ENCODE measurements around the gene RBP3. TPM values are rescaled to one million over a fixed set of nuclear protein-coding genes. Genes with fewer than 3 reads are reported as not detected.

Gene RBP3
- total RNA-seq, 1 experiment from 2014 or later, result not detected

- H3K23me2 ChIP-seq (ENCODE audit: insufficient read length, low read depth, low read length, poor library complexity, severe bottlenecking), result no peaks in the 10 kb centered on the region
- H3K27me3 Mint-ChIP-seq (ENCODE audit: low read depth), result peaks cover 2% of the 10 kb centered on the region; the same call in 1 of the 2 replicates
- H2BK5ac ChIP-seq (ENCODE audit: insufficient read length, low read length), result no peak overlapping the region
- H3K4me1 Mint-ChIP-seq, result no peaks in the 10 kb centered on the region; a peak in 1 of 4 replicates
- DNase-seq, result no peak
- H3K4me1 ChIP-seq (ENCODE audit: insufficient read depth, low read length), result no peaks in the 10 kb centered on the region
- H3K79me2 ChIP-seq (ENCODE audit: insufficient read depth, low read length), result no peaks in the 10 kb centered on the region
- no peak overlapping the region for H3K27ac ChIP-seq (ENCODE audit: insufficient read length, low read depth, low read length)
- TF ChIP-seq CTCF (conservative IDR thresholded peaks at IDR 0.05), result no peak
- no peak overlapping the region for H3K18ac ChIP-seq (ENCODE audit: insufficient read length, low read depth, low read length)
- no peak overlapping the region for H4K91ac ChIP-seq (ENCODE audit: insufficient read length, low read depth, low read length)
- H4K20me1 ChIP-seq (ENCODE audit: control insufficient read depth, insufficient read depth, insufficient read length), result no peaks in the 10 kb centered on the region
- no peak overlapping the region for H3K14ac ChIP-seq (ENCODE audit: insufficient read depth, low read length)
- H3K79me1 ChIP-seq (ENCODE audit: insufficient read depth, low read depth, low read length, poor library complexity, severe bottlenecking), result no peaks in the 10 kb centered on the region
- H2BK15ac ChIP-seq (ENCODE audit: low read depth, low read length), result no peak overlapping the region
- H3K4me3 Mint-ChIP-seq, result no peak overlapping the region
- no peak overlapping the region for H3K9ac ChIP-seq (ENCODE audit: extremely low read depth, insufficient read length, low read length)
- peaks cover 0 to 2% of the 10 kb centered on the region in 2 experiments; a peak in 2 of 5 replicates for H3K9me3 Mint-ChIP-seq
- H3K27ac Mint-ChIP-seq, result no peak overlapping the region
- H3K23ac ChIP-seq (ENCODE audit: insufficient read length, low read depth, low read length), result no peak overlapping the region
- no CpG with 5 or more reads among the region's 4 CpGs for WGBS (ENCODE audit: extremely low coverage, insufficient read length, low lambda C conversion rate)
- H3K4me2 ChIP-seq (ENCODE audit: insufficient read depth, insufficient read length, low read length), result no peak overlapping the region
- no peaks in the 10 kb centered on the region for H3K27me3 ChIP-seq (ENCODE audit: insufficient read depth, low read length)
- no peaks in the 10 kb centered on the region for H3K36me3 Mint-ChIP-seq (ENCODE audit: insufficient read depth in 1 of 3, low read depth in 3 of 3)
- H2BK120ac ChIP-seq (ENCODE audit: low read depth, low read length, poor library complexity, severe bottlenecking), result no peak overlapping the region
- H3T11ph ChIP-seq (ENCODE audit: low read length), result no peak overlapping the region
- no peak overlapping the region for H2BK12ac ChIP-seq (ENCODE audit: insufficient read length, low read depth, low read length)
- no peak overlapping the region for H2BK20ac ChIP-seq (ENCODE audit: low read depth, low read length, poor library complexity, severe bottlenecking)
- H2AK5ac ChIP-seq (ENCODE audit: insufficient read length, low read length), result no peak overlapping the region
- no peak overlapping the region for H3K56ac ChIP-seq (ENCODE audit: insufficient read length, low read depth, low read length)
- H4K5ac ChIP-seq (ENCODE audit: insufficient read length, low read depth, low read length), result no peak overlapping the region
- H3K4ac ChIP-seq (ENCODE audit: low read depth, low read length), result no peak overlapping the region
- H3K9me3 ChIP-seq (ENCODE audit: control insufficient read depth, low read depth, low read length), result no peaks in the 10 kb centered on the region
- no peak overlapping the region for H4K8ac ChIP-seq (replicated peaks; ENCODE audit: insufficient read length, low read depth, low read length)
- no peak overlapping the region for H2AFZ ChIP-seq (ENCODE audit: low read length)
Observed at GRCh38 chr10:47329855-47330254, 18.3 kb upstream of the RBP3 start.
